Measurements from ENCODE around the gene CBX8.

DNA sequence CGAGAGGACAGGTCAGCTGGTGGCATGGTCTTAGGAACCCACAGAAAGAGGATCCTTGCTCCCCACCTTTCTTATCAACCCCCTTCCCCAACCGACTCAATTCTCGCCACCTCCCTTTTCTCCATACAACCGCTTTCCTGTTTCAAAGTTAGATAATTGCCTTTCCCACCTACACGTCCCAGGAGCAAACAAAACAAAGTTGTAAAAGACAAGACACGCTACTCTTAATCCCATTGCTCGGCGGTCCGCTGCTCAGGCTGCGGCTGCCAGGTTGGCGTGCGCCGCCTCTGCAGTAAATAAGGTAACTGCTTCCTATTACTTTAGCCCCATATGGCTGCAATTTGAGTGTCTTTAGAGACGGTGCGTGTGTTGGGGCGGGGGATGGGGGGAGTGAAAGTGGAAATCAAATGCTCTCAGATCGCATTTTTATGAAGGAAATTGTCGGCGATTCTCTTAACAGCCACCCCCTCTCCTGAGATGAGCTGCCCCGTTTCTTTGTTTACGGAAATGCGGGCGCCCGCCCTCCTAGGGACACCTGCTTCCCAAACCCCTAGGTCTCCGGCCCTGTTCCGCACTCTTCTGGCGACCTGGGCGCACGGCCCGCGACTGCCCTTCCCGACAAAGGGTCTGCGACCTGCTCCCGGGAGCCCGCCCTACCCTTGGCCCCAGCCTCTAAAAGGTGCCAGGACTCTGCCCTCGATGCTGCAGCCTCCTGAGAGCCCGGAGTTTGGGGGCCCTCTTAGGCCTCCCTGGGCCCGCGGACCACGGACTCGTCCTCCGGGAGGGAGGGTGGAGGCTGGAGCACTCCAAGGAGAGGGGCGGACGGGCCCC lies 3.7 kb upstream of the CBX8 start:
- TF ChIP-seq EP300 (IDR thresholded peaks at IDR 0.05) (no peak), POLR2AphosphoS5 (IDR thresholded peaks at IDR 0.05) (no peak)
- TF ChIP-seq, protein P1, sequence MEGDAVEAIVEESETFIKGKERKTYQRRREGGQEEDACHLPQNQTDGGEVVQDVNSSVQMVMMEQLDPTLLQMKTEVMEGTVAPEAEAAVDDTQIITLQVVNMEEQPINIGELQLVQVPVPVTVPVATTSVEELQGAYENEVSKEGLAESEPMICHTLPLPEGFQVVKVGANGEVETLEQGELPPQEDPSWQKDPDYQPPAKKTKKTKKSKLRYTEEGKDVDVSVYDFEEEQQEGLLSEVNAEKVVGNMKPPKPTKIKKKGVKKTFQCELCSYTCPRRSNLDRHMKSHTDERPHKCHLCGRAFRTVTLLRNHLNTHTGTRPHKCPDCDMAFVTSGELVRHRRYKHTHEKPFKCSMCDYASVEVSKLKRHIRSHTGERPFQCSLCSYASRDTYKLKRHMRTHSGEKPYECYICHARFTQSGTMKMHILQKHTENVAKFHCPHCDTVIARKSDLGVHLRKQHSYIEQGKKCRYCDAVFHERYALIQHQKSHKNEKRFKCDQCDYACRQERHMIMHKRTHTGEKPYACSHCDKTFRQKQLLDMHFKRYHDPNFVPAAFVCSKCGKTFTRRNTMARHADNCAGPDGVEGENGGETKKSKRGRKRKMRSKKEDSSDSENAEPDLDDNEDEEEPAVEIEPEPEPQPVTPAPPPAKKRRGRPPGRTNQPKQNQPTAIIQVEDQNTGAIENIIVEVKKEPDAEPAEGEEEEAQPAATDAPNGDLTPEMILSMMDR (IDR thresholded peaks at IDR 0.05) = no peak
